Endodermal cell (in vitro differentiated cells): ENCODE measurements around the gene MYL7. TPM values are rescaled to one million over a fixed set of nuclear protein-coding genes. Genes with fewer than 3 reads are reported as not detected.
A peak's percentile ranks its signal among the peaks of the same experiment; 100 is the strongest.

Experiments used
- DNase-seq: peaks from one replicate; pipeline ENCODE4 v3.0.0-alpha.2; 2017
- H3K27ac ChIP-seq: 2 replicates; pipeline ENCODE4 v1.5.1; 2013; ENCODE audit warnings: mild to moderate bottlenecking, low read depth, low read length, moderate library complexity
- H3K27me3 ChIP-seq: 2 replicates; pipeline ENCODE4 v1.6.1; 2013; ENCODE audit warnings: mild to moderate bottlenecking, low read length, moderate library complexity; ENCODE audit not compliant: insufficient read depth, control insufficient read depth, poor library complexity, severe bottlenecking
- H3K36me3 ChIP-seq: 2 replicates; pipeline ENCODE4 v1.7.0; 2013; ENCODE audit warnings: mild to moderate bottlenecking, low read length, moderate library complexity; ENCODE audit not compliant: control insufficient read depth, insufficient read depth
- H3K4me1 ChIP-seq: one replicate; pipeline ENCODE4 v1.7.0; 2013; ENCODE audit warnings: low read length; ENCODE audit not compliant: control insufficient read depth, insufficient read depth
- H3K4me3 ChIP-seq: 2 replicates; pipeline ENCODE4 v1.5.1; 2013; ENCODE audit warnings: mild to moderate bottlenecking, low read length, moderate library complexity
- H3K9ac ChIP-seq: 2 replicates; pipeline ENCODE4 v1.6.1; 2013; ENCODE audit warnings: mild to moderate bottlenecking, low read length, moderate library complexity; ENCODE audit not compliant: poor library complexity, severe bottlenecking; ENCODE audit errors: extremely low read depth
- H3K9me3 ChIP-seq: 2 replicates; pipeline ENCODE4 v1.6.1; 2013; ENCODE audit warnings: mild to moderate bottlenecking, low read length, moderate library complexity; ENCODE audit not compliant: control insufficient read depth
- H3K27ac Mint-ChIP-seq: 2 replicates; pipeline ENCODE4 v1.8.0; 2020; ENCODE audit warnings: mixed read lengths
- H3K27me3 Mint-ChIP-seq: 2 replicates; pipeline ENCODE4 v1.8.0; 2021; ENCODE audit warnings: mild to moderate bottlenecking, mixed read lengths; ENCODE audit not compliant: insufficient read depth
- H3K36me3 Mint-ChIP-seq: 2 replicates; pipeline ENCODE4 v1.8.0; 2020; ENCODE audit warnings: low read depth, mixed read lengths
- H3K4me1 Mint-ChIP-seq: 2 replicates; pipeline ENCODE4 v1.8.0; 2020; ENCODE audit warnings: mixed read lengths
- H3K4me3 Mint-ChIP-seq: 2 replicates; pipeline ENCODE4 v1.8.0; 2020; ENCODE audit warnings: mild to moderate bottlenecking, moderate library complexity, mixed read lengths
- H3K9me3 Mint-ChIP-seq: 2 replicates; pipeline ENCODE4 v1.8.0; 2020; ENCODE audit warnings: mild to moderate bottlenecking, mixed read lengths
- whole genome bisulfite sequencing, 2 experiments: methylation state at CpG; one replicate each; pipeline versions ENCODE4 v1.1.5 to v1.1.7; 2013; ENCODE audit warnings: missing lambda C conversion rate in 2 of 2, mixed read lengths in 1 of 2; ENCODE audit not compliant: insufficient coverage in 1 of 2, insufficient read length in 1 of 2; 5-methylcytosine and 5-hydroxymethylcytosine counted together
- total RNA-seq, 2 donors: library from RNA; stranded (reverse); fragmentation: NEBNext Ultra II Directional in 1 of 2; extraction: Animal tissue kit (Norgen Biotek cat#: 25700) in 1 of 2; gene quantifications; 2 replicates in 1 of 2; 3 replicates in 1 of 2; pipeline ENCODE4 v1.2.1, GENCODE V29; 2021
- TF ChIP-seq, protein P1 (sequence below): fragments of 200-600 bp; sonication (generic); conservative IDR thresholded peaks from 2 replicates; pipeline ENCODE4 v1.5.0; 2021; ENCODE audit warnings: antibody characterized with exemption, mild to moderate bottlenecking

MYL7 gene
- total RNA-seq, 2 donors from 2014 or later, result 115 to 120 TPM

- H3K4me1 ChIP-seq, result peaks cover 11% of the 10 kb centered on the region
- Mint-ChIP-seq H3K36me3 (no peaks in the 10 kb centered on the region), H3K4me3 (no peak overlapping the region), H3K27me3 (peaks cover 13% of the 10 kb centered on the region), H3K4me1 (peaks cover 15% of the 10 kb centered on the region), H3K27ac (no peak overlapping the region), H3K9me3 (peaks cover 2% of the 10 kb centered on the region)
- no peak overlapping the region for H3K27ac ChIP-seq
- peaks cover 4% of the 10 kb centered on the region for H3K27me3 ChIP-seq
- no peaks in the 10 kb centered on the region for H3K9me3 ChIP-seq
- no peak for DNase-seq
- H3K4me3 ChIP-seq, result no peak overlapping the region
- H3K9ac ChIP-seq, result no peak overlapping the region
- no peaks in the 10 kb centered on the region for H3K36me3 ChIP-seq
- 80 to 89% methylated on average over 2 to 5 of the region's 5 CpGs for WGBS, 2 experiments
- TF ChIP-seq, protein P1, sequence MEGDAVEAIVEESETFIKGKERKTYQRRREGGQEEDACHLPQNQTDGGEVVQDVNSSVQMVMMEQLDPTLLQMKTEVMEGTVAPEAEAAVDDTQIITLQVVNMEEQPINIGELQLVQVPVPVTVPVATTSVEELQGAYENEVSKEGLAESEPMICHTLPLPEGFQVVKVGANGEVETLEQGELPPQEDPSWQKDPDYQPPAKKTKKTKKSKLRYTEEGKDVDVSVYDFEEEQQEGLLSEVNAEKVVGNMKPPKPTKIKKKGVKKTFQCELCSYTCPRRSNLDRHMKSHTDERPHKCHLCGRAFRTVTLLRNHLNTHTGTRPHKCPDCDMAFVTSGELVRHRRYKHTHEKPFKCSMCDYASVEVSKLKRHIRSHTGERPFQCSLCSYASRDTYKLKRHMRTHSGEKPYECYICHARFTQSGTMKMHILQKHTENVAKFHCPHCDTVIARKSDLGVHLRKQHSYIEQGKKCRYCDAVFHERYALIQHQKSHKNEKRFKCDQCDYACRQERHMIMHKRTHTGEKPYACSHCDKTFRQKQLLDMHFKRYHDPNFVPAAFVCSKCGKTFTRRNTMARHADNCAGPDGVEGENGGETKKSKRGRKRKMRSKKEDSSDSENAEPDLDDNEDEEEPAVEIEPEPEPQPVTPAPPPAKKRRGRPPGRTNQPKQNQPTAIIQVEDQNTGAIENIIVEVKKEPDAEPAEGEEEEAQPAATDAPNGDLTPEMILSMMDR, result no peak
Measured at GRCh38 chr7:44150466-44150832, 9.3 kb upstream of the MYL7 start.

GRCh38 chr7:44149571-44150465 lies 8.7 kb upstream of the MYL7 start:
- 93 to 95% methylated on average over 15 to 18 of the region's 18 CpGs for WGBS, 2 experiments
- Histone ChIP-seq H3K9me3 (no peaks in the 10 kb centered on the region), H3K9ac (no peak overlapping the region), H3K4me1 (peaks cover 11% of the 10 kb centered on the region), H3K36me3 (no peaks in the 10 kb centered on the region), H3K27ac (no peak overlapping the region), H3K27me3 (peaks cover 10% of the 10 kb centered on the region), H3K4me3 (no peak overlapping the region)
- Mint-ChIP-seq H3K27me3 (peaks cover 19% of the 10 kb centered on the region), H3K36me3 (no peaks in the 10 kb centered on the region), H3K27ac (no peak overlapping the region), H3K4me1 (peaks cover 15% of the 10 kb centered on the region), H3K4me3 (no peak overlapping the region), H3K9me3 (peaks cover 2% of the 10 kb centered on the region)
- TF ChIP-seq, protein P1, result no peak
- peak; percentile 34 for DNase-seq

GRCh38 chr7:44148961-44149536 lies 7.9 kb upstream of the MYL7 start:
- Mint-ChIP-seq H3K27me3 (peaks cover 27% of the 10 kb centered on the region), H3K9me3 (peaks cover 2% of the 10 kb centered on the region), H3K27ac (no peak overlapping the region), H3K4me3 (no peak overlapping the region), H3K36me3 (no peaks in the 10 kb centered on the region), H3K4me1 (peaks cover 15% of the 10 kb centered on the region)
- Histone ChIP-seq H3K4me1 (peaks cover 11% of the 10 kb centered on the region), H3K36me3 (no peaks in the 10 kb centered on the region), H3K9me3 (no peaks in the 10 kb centered on the region), H3K4me3 (no peak overlapping the region), H3K9ac (no peak overlapping the region), H3K27ac (no peak overlapping the region), H3K27me3 (peaks cover 18% of the 10 kb centered on the region)
- DNase-seq, result peak; percentile 33
- TF ChIP-seq, protein P1, result no peak
- 88 to 98% methylated on average over 7 to 9 of the region's 9 CpGs for WGBS, 2 experiments
